Astrocyte (in vitro differentiated cells and primary cell): ENCODE results near the gene EPN3.

Experiments
- CTCF ChIP-seq: IDR thresholded peaks from 2 replicates; pipeline ENCODE4 v1.5.1; 2011; ENCODE audit warnings: low read depth, mild to moderate bottlenecking, inconsistent platforms, low read length, moderate library complexity; ENCODE audit not compliant: insufficient read depth
- EZH2 ChIP-seq: IDR thresholded peaks from 2 replicates; pipeline ENCODE4 v1.6.1; 2012; ENCODE audit warnings: mild to moderate bottlenecking, low read length, inconsistent platforms; ENCODE audit not compliant: insufficient read depth

DNA sequence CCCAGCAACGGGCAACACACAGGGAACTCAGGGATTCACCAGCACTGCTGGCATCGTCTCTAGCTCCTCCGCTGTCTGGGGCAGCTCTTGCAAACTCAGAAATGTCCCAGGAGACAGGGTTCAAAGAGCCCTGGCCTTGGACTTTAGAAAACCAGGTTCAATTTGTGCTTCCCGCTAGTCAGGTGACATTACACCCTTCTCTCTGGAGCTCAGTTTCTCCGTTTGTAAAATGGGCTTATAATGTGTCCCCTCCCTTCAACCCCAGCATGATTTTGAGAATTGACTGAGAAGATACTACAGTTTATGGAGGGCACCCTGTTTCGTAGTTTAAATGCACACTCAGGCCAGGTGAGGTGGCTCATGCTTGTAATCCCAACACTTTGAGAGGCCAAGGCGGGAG lies 26.2 kb upstream of the EPN3 start:
- TF ChIP-seq CTCF, result no peak
- TF ChIP-seq EZH2, result no peak
